OCI-LY3 (cell line): ENCODE measurements around the gene INSIG1.

Source experiments
- H2AFZ ChIP-seq: fragments of 200-600, 300-600 bp; shearing (Covaris generic); 2 replicates; pipeline ENCODE4 v1.6.0; 2014; ENCODE audit warnings: antibody characterized with exemption, low read depth, low read length
- H3K27ac ChIP-seq: fragments of 200-600, 300-600 bp; sonication (generic); 2 replicates; pipeline ENCODE4 v1.5.1; 2014; ENCODE audit warnings: mild to moderate bottlenecking, low read length, moderate library complexity, mixed read lengths
- H3K27me3 ChIP-seq: fragments of 200-600, 300-600 bp; sonication (generic); 2 replicates; pipeline ENCODE4 v1.6.1; 2014; ENCODE audit warnings: low read depth, low read length, mixed read lengths
- H3K36me3 ChIP-seq: fragments of 200-600, 300-600 bp; sonication (generic); replicated peaks from 2 replicates; pipeline ENCODE3; 2014; ENCODE audit warnings: low read depth, low read length, mixed read lengths
- H3K4me1 ChIP-seq: fragments of 300-600, 200-600 bp; sonication (generic); 2 replicates; pipeline ENCODE4 v1.6.1; 2014; ENCODE audit warnings: low read length, mixed read lengths
- H3K4me2 ChIP-seq: fragments of 200-600, 300-600 bp; sonication (generic); 2 replicates; pipeline ENCODE4 v1.6.1; 2014; ENCODE audit warnings: low read length, mixed read lengths
- H3K4me3 ChIP-seq: fragments of 300-600, 200-600 bp; sonication (generic); 2 replicates; pipeline ENCODE4 v1.5.1; 2014; ENCODE audit warnings: antibody characterized with exemption, mild to moderate bottlenecking, low read length, moderate library complexity
- H3K79me2 ChIP-seq: fragments of 300-600, 200-600 bp; shearing (Covaris generic); 2 replicates; pipeline ENCODE4 v1.6.1; 2014; ENCODE audit warnings: mild to moderate bottlenecking, low read length, mixed read lengths
- H3K9ac ChIP-seq: fragments of 300-600, 200-600 bp; shearing (Covaris generic); 2 replicates; pipeline ENCODE4 v1.6.0; 2014; ENCODE audit warnings: mild to moderate bottlenecking, low read length, moderate library complexity
- H3K9me3 ChIP-seq: fragments of 200-600, 300-600 bp; shearing (Covaris generic); 2 replicates; pipeline ENCODE4 v1.6.1; 2014; ENCODE audit warnings: low read length, mixed read lengths; ENCODE audit not compliant: insufficient read depth
- H4K20me1 ChIP-seq: fragments of 200-600, 300-600 bp; sonication (generic); 2 replicates; pipeline ENCODE4 v1.6.1; 2016; ENCODE audit warnings: low read length, mixed read lengths; ENCODE audit not compliant: insufficient read depth
- CTCF ChIP-seq: fragments of 200-600, 300-600 bp; sonication (generic); IDR thresholded peaks from 2 replicates; pipeline ENCODE4 v1.5.1; 2014; ENCODE audit warnings: antibody characterized with exemption, low read length, low read depth
- EZH2phosphoT487 ChIP-seq: fragments of 200-600 bp; shearing (Covaris generic); IDR thresholded peaks from 2 replicates; pipeline ENCODE4 v1.6.1; 2018; ENCODE audit warnings: antibody characterized with exemption, mixed run types, low read depth

Gene INSIG1

GRCh38 chr7:155278921-155279320, 18.8 kb upstream of the INSIG1 start:
- Histone ChIP-seq H4K20me1 (no peaks in the 10 kb centered on the region), H3K36me3 (no peaks in the 10 kb centered on the region), H3K9ac (no peak overlapping the region), H2AFZ (no peak overlapping the region), H3K79me2 (no peaks in the 10 kb centered on the region), H3K27ac (no peak overlapping the region), H3K27me3 (peaks cover 57% of the 10 kb centered on the region), H3K4me3 (no peak overlapping the region), H3K4me1 (peaks cover 28% of the 10 kb centered on the region), H3K4me2 (no peak overlapping the region), H3K9me3 (no peaks in the 10 kb centered on the region)
- no peak for TF ChIP-seq CTCF

- no peaks in the 10 kb centered on the region for H3K79me2 ChIP-seq
- H4K20me1 ChIP-seq, result no peaks in the 10 kb centered on the region
- H3K4me2 ChIP-seq, result no peak overlapping the region
- no peak overlapping the region for H3K27ac ChIP-seq
- no peak overlapping the region for H2AFZ ChIP-seq
- H3K4me1 ChIP-seq, result peaks cover 30% of the 10 kb centered on the region
- H3K36me3 ChIP-seq, result no peaks in the 10 kb centered on the region
- no peak overlapping the region for H3K9ac ChIP-seq
- TF ChIP-seq CTCF, result no peak
- TF ChIP-seq EZH2phosphoT487, result no peak
- H3K9me3 ChIP-seq, result no peaks in the 10 kb centered on the region
- H3K4me3 ChIP-seq, result no peak overlapping the region
- H3K27me3 ChIP-seq, result peaks cover 58% of the 10 kb centered on the region
Observed at GRCh38 chr7:155279787-155280445, 17.8 kb upstream of the INSIG1 start.

GRCh38 chr7:155280446-155281397, 17.0 kb upstream of the INSIG1 start:
- no peaks in the 10 kb centered on the region for H3K9me3 ChIP-seq
- no peak overlapping the region for H3K4me2 ChIP-seq
- H3K9ac ChIP-seq, result no peak overlapping the region
- no peak overlapping the region for H2AFZ ChIP-seq
- H3K4me1 ChIP-seq, result peaks cover 30% of the 10 kb centered on the region
- H3K4me3 ChIP-seq, result no peak overlapping the region
- no peaks in the 10 kb centered on the region for H3K36me3 ChIP-seq
- TF ChIP-seq EZH2phosphoT487 (no peak), CTCF (no peak)
- no peaks in the 10 kb centered on the region for H4K20me1 ChIP-seq
- H3K27ac ChIP-seq, result no peak overlapping the region
- H3K27me3 ChIP-seq, result peaks cover 58% of the 10 kb centered on the region
- H3K79me2 ChIP-seq, result no peaks in the 10 kb centered on the region

GRCh38 chr7:155281398-155281969, 16.2 kb upstream of the INSIG1 start:
- H3K27ac ChIP-seq, result no peak overlapping the region
- no peak overlapping the region for H2AFZ ChIP-seq
- no peak overlapping the region for H3K4me2 ChIP-seq
- H4K20me1 ChIP-seq, result no peaks in the 10 kb centered on the region
- no peak for TF ChIP-seq CTCF
- TF ChIP-seq EZH2phosphoT487, result no peak
- no peak overlapping the region for H3K9ac ChIP-seq
- H3K36me3 ChIP-seq, result no peaks in the 10 kb centered on the region
- no peaks in the 10 kb centered on the region for H3K9me3 ChIP-seq
- peaks cover 53% of the 10 kb centered on the region for H3K27me3 ChIP-seq
- no peak overlapping the region for H3K4me3 ChIP-seq
- no peaks in the 10 kb centered on the region for H3K79me2 ChIP-seq
- peaks cover 30% of the 10 kb centered on the region for H3K4me1 ChIP-seq
